GM15510 (cell line): Measurements from ENCODE around the gene APOBEC3B.
"Not testable (repeated sequence)": the region's sequence is repeated elsewhere in the genome, so short reads cannot be mapped to it uniquely, and the experiment has no call there.

Experiments
- POLR2A ChIP-seq: IDR thresholded peaks from 3 replicates; pipeline ENCODE4 v1.6.1; 2011; ENCODE audit warnings: borderline replicate concordance; ENCODE audit not compliant: insufficient read length; ENCODE audit errors: extremely low read depth

The APOBEC3B gene

GRCh38 chr22:39040538-39041296 is 58.6 kb downstream of the APOBEC3B start, which contains the start of gene APOBEC3F:
TSS of gene APOBEC3F (plus strand) at chr22:39040864. CDS start at chr22:39040961, 97 bp downstream.
- not testable (repeated sequence) for TF ChIP-seq POLR2A

DNA sequence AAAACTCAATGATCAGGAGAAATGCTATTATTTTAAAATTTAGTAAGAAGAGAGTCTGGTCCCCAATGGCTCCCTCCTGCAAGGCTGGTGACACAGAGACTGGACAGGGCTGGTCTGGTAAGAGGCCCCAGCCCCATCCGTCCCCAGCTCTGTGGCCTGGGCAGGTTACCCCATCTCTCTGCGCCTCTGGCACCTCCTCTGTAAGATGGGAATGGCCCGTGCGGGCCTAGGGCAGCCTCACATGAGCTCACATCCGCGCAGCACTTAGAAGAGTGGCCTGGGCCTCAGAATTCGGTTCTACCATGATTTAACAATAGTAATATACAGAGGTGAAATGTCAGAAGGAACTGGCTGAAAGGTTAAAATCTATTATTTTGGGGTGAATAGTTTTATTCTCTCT is 59.8 kb downstream of the APOBEC3B start:
- no peak for TF ChIP-seq POLR2A
